ENCODE measurements around the gene UGGT2.

UGGT2 gene

GRCh38 chr13:95920485-95920884, 132.7 kb downstream of the UGGT2 start:
- no peaks in the 10 kb centered on the region for H3K27me3 ChIP-seq (ENCODE audit: insufficient read depth, low read length)
- H4K20me1 ChIP-seq (ENCODE audit: insufficient read depth, low read length), result no peaks in the 10 kb centered on the region
- TF ChIP-seq EZH2 (IDR thresholded peaks at IDR 0.05; ENCODE audit: borderline replicate concordance, low read length), result no peak
- no peak for TF ChIP-seq CTCF (IDR thresholded peaks at IDR 0.05; ENCODE audit: low read length)
- no peak overlapping the region for H2AFZ ChIP-seq (ENCODE audit: low read length)
- peaks cover 8% of the 10 kb centered on the region; the same call in 1 of the 2 replicates for H3K36me3 ChIP-seq (ENCODE audit: insufficient read depth, low read length)
- H3F3A ChIP-seq (ENCODE audit: insufficient read depth, low read length), result no peaks in the 10 kb centered on the region
- H3K4me3 ChIP-seq (ENCODE audit: low read depth, low read length, poor library complexity, severe bottlenecking), result no peak overlapping the region
- no peaks in the 10 kb centered on the region for H3K4me1 ChIP-seq (ENCODE audit: insufficient read depth, low read length, severe bottlenecking)
- no peaks in the 10 kb centered on the region for H3K9me3 ChIP-seq (ENCODE audit: low read length)
- no peak overlapping the region for H3K9ac ChIP-seq (ENCODE audit: low read length)
- no peak overlapping the region for H3K4me2 ChIP-seq (ENCODE audit: low read length)
- no peaks in the 10 kb centered on the region for H3K79me2 ChIP-seq (ENCODE audit: insufficient read depth, low read length)
- no peaks in the 10 kb centered on the region for H3K9me2 ChIP-seq (ENCODE audit: low read depth, low read length)
- H3K27ac ChIP-seq (ENCODE audit: low read depth, low read length, poor library complexity, severe bottlenecking), result no peak overlapping the region

GRCh38 chr13:95918860-95919259, 134.3 kb downstream of the UGGT2 start:
- Histone ChIP-seq H3K27ac (ENCODE audit: low read depth, low read length, poor library complexity, severe bottlenecking) (no peak overlapping the region), H3K36me3 (ENCODE audit: insufficient read depth, low read length) (peaks cover 4% of the 10 kb centered on the region; the same call in 1 of the 2 replicates), H4K20me1 (ENCODE audit: insufficient read depth, low read length) (no peaks in the 10 kb centered on the region), H3K9me2 (ENCODE audit: low read depth, low read length) (no peaks in the 10 kb centered on the region), H3K79me2 (ENCODE audit: insufficient read depth, low read length) (no peaks in the 10 kb centered on the region), H3K4me2 (ENCODE audit: low read length) (no peak overlapping the region), H3K9ac (ENCODE audit: low read length) (no peak overlapping the region), H3K9me3 (ENCODE audit: low read length) (no peaks in the 10 kb centered on the region), H2AFZ (ENCODE audit: low read length) (no peak overlapping the region), H3K4me1 (ENCODE audit: insufficient read depth, low read length, severe bottlenecking) (no peaks in the 10 kb centered on the region), H3F3A (ENCODE audit: insufficient read depth, low read length) (no peaks in the 10 kb centered on the region), H3K27me3 (ENCODE audit: insufficient read depth, low read length) (no peaks in the 10 kb centered on the region), H3K4me3 (ENCODE audit: low read depth, low read length, poor library complexity, severe bottlenecking) (no peak overlapping the region)
- no peak for TF ChIP-seq EZH2 (IDR thresholded peaks at IDR 0.05; ENCODE audit: borderline replicate concordance, low read length)
- no peak for TF ChIP-seq CTCF (IDR thresholded peaks at IDR 0.05; ENCODE audit: low read length)

- Histone ChIP-seq H3K9me3 (ENCODE audit: low read length) (no peaks in the 10 kb centered on the region), H3K36me3 (ENCODE audit: insufficient read depth, low read length) (peaks cover 4% of the 10 kb centered on the region; the same call in 1 of the 2 replicates), H3K27ac (ENCODE audit: low read depth, low read length, poor library complexity, severe bottlenecking) (no peak overlapping the region), H3K79me2 (ENCODE audit: insufficient read depth, low read length) (no peaks in the 10 kb centered on the region), H3F3A (ENCODE audit: insufficient read depth, low read length) (no peaks in the 10 kb centered on the region), H3K4me1 (ENCODE audit: insufficient read depth, low read length, severe bottlenecking) (no peaks in the 10 kb centered on the region), H2AFZ (ENCODE audit: low read length) (no peak overlapping the region), H3K4me3 (ENCODE audit: low read depth, low read length, poor library complexity, severe bottlenecking) (no peak overlapping the region), H3K27me3 (ENCODE audit: insufficient read depth, low read length) (no peaks in the 10 kb centered on the region), H3K9ac (ENCODE audit: low read length) (no peak overlapping the region), H3K9me2 (ENCODE audit: low read depth, low read length) (no peaks in the 10 kb centered on the region), H3K4me2 (ENCODE audit: low read length) (no peak overlapping the region), H4K20me1 (ENCODE audit: insufficient read depth, low read length) (no peaks in the 10 kb centered on the region)
- TF ChIP-seq CTCF (IDR thresholded peaks at IDR 0.05; ENCODE audit: low read length), result no peak
- no peak for TF ChIP-seq EZH2 (IDR thresholded peaks at IDR 0.05; ENCODE audit: borderline replicate concordance, low read length)
Observed at GRCh38 chr13:95914991-95915501, 138.2 kb downstream of the UGGT2 start.

All from OCI-LY1 (cell line).